Measurements from ENCODE around the gene SH2B3. TPM values are rescaled to one million over a fixed set of nuclear protein-coding genes. Genes with fewer than 3 reads are reported as not detected.

SH2B3 gene
- total RNA-seq, 1 donor from 2014 or later: 93.7 TPM

DNA sequence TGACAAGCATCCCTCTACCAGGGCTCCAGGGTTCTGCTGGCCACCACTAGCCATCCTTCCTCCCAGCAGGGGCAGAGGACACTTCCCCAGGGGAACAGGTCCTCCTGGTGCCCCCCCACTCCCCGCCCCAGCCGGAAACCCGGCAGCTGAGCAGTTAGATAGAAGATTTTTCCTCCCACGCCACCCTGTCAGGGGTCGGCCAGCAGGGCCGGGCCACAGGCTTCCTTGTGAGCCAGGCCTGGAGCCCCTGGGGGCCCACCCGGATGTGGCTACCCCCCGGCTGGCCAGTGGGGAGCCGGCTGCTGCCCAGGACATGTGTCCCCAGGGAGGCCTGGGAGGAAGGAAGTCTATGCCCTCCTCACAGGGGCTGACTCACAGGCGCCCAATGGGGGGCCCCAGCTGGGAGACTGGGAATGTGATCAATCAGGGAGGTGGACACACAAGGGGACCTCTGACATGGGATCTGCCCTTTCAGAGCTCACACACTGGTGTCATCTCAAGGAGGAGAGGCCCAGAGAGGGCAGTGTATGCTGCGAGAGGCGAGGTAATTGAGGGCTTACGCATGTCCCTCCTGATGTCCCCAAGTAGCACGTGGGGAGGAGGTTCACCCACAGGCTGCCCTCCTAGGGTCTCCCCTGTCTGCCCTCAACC, 4.2 kb downstream of the SH2B3 start:
- Mint-ChIP-seq H3K4me3 (ENCODE audit: unreplicated experiment) (no peak overlapping the region), H3K9me3 (ENCODE audit: unreplicated experiment) (no peaks in the 10 kb centered on the region), H3K4me1 (ENCODE audit: unreplicated experiment) (peaks cover 53% of the 10 kb centered on the region), H3K27me3 (ENCODE audit: unreplicated experiment) (peaks cover 23% of the 10 kb centered on the region), H3K27ac (ENCODE audit: unreplicated experiment) (peak overlapping the region; percentile 90), H3K36me3 (ENCODE audit: low read depth, unreplicated experiment) (peaks cover 28% of the 10 kb centered on the region)
- TF ChIP-seq, protein P1, sequence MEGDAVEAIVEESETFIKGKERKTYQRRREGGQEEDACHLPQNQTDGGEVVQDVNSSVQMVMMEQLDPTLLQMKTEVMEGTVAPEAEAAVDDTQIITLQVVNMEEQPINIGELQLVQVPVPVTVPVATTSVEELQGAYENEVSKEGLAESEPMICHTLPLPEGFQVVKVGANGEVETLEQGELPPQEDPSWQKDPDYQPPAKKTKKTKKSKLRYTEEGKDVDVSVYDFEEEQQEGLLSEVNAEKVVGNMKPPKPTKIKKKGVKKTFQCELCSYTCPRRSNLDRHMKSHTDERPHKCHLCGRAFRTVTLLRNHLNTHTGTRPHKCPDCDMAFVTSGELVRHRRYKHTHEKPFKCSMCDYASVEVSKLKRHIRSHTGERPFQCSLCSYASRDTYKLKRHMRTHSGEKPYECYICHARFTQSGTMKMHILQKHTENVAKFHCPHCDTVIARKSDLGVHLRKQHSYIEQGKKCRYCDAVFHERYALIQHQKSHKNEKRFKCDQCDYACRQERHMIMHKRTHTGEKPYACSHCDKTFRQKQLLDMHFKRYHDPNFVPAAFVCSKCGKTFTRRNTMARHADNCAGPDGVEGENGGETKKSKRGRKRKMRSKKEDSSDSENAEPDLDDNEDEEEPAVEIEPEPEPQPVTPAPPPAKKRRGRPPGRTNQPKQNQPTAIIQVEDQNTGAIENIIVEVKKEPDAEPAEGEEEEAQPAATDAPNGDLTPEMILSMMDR (IDR thresholded peaks at IDR 0.05; ENCODE audit: unreplicated experiment): no peak
- DNase-seq (ENCODE audit: low spot score): no peak

DNA sequence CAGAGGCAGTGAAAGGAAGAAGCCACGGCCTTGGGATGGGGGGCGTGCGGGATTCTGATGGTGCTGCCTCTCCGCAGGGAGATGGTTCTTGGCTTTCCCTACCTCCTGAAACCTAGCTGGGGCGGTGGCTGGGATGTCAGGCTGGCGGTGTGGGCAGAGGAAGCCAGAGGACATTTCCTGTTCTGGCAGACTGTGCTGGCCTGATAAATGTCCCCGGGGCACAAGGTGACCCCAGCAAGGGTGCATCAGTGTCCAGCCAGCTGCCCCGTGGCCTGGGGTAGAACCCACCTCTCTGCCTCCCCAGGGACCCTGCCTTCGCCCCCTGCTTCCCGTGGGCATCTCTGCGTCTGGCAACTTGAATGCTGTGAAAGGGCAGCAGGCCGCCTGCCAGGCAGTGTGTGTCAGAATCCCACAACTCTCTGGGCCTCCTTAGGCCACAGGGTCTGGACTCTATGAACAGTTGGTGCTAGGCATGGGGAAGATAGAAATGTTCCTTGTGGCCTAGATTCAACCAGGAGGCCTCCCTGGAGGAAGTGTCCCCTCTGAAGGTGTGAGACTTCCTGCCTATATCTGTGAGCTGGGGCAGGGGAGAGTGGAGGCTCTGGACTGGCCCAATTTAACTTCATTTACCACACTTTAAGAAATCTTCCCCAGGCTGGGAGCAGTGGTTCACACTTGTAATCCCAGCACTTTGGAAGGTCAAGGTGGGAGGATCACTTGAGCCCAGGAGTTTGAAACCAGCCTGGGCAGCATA, 4.9 kb downstream of the SH2B3 start:
- H3K27ac Mint-ChIP-seq (ENCODE audit: unreplicated experiment): peak overlapping the region; percentile 90
- H3K4me1 Mint-ChIP-seq (ENCODE audit: unreplicated experiment): peaks cover 53% of the 10 kb centered on the region
- DNase-seq (ENCODE audit: low spot score): no peak
- TF ChIP-seq, protein P1 (IDR thresholded peaks at IDR 0.05; ENCODE audit: unreplicated experiment): no peak
- peaks cover 28% of the 10 kb centered on the region for H3K36me3 Mint-ChIP-seq (ENCODE audit: low read depth, unreplicated experiment)
- H3K27me3 Mint-ChIP-seq (ENCODE audit: unreplicated experiment): peaks cover 21% of the 10 kb centered on the region
- no peak overlapping the region for H3K4me3 Mint-ChIP-seq (ENCODE audit: unreplicated experiment)
- no peaks in the 10 kb centered on the region for H3K9me3 Mint-ChIP-seq (ENCODE audit: unreplicated experiment)

DNA sequence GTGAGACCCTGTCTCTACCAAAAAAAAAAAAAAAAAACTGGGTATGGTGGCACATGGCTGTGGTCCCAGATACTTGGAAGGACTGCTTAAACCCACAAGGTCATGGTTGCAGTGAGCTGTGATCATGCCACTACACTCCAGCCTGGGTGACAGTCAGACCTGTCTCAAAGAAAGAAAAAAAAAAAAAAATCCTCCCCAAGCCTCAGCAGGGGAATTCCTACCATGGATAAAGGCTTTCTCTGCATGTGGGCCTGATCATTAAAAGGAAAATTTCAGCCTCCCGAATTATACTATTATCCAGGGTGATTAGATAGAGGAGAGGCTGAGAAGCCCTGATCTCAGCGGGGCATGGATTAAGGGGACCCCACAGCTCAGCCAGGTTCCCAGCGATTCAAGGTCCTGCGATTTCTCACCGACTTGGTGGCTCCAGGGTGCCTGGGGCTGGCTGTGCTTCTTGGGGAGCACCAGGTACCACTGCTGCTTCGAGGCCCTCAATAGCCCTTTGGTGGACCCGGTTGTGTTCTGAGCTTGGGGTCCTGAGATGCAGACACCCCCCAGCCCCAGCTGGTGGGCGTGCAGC, 5.6 kb downstream of the SH2B3 start:
- Mint-ChIP-seq H3K27me3 (ENCODE audit: unreplicated experiment) (peaks cover 21% of the 10 kb centered on the region), H3K4me1 (ENCODE audit: unreplicated experiment) (peaks cover 56% of the 10 kb centered on the region), H3K4me3 (ENCODE audit: unreplicated experiment) (no peak overlapping the region), H3K9me3 (ENCODE audit: unreplicated experiment) (no peaks in the 10 kb centered on the region), H3K36me3 (ENCODE audit: low read depth, unreplicated experiment) (peaks cover 32% of the 10 kb centered on the region), H3K27ac (ENCODE audit: unreplicated experiment) (peak overlapping the region; percentile 48)
- TF ChIP-seq, protein P1 (IDR thresholded peaks at IDR 0.05; ENCODE audit: unreplicated experiment): no peak
- DNase-seq (ENCODE audit: low spot score): no peak

DNA sequence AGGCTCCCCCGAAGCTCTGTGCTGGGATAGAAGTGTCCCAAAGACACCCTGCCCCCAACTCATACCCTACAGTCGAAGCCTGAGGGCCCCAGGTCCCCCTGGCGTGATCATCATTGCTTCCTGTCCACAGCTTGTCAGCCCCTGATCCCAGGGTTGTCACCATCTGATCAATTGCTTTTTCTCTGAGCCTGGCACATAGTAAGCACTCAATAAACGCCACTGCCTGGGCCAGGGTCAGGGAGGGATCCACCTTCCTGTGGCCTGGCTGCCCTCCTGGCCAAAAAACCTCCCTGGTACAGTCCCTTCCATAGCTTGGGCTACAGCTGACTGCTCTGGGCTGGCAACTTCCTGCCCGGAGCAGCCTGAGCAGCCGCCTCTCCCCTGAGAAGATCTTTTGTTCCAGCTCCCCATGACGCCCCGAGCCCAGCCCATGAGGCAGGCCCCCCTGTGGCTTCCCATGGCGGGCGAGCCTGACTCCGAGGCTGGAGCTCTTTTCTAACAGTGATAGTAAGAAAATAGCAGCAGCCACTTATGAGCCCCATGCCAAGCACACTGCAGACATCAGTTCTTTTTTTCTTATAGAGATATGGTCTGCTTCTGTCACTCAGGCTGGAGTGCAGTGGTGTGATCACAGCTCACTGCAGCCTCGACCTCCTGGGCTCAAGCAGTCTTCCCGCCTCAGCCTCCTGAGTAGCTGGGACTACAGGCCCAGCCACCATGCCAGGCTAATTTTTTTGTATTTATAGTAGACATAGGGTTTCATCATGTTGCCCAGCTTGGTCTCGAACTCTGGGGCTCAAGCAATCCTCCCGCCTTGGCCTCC, 6.5 kb downstream of the SH2B3 start:
- Mint-ChIP-seq H3K4me3 (ENCODE audit: unreplicated experiment) (peak overlapping the region; percentile 80), H3K27ac (ENCODE audit: unreplicated experiment) (peak overlapping the region; percentile 91), H3K9me3 (ENCODE audit: unreplicated experiment) (no peaks in the 10 kb centered on the region), H3K27me3 (ENCODE audit: unreplicated experiment) (peaks cover 19% of the 10 kb centered on the region), H3K36me3 (ENCODE audit: low read depth, unreplicated experiment) (peaks cover 37% of the 10 kb centered on the region), H3K4me1 (ENCODE audit: unreplicated experiment) (peaks cover 60% of the 10 kb centered on the region)
- DNase-seq (ENCODE audit: low spot score): no peak
- TF ChIP-seq, protein P1 (IDR thresholded peaks at IDR 0.05; ENCODE audit: unreplicated experiment): no peak
